Measurements from ENCODE around the gene PLCB2.
A peak's percentile ranks its signal among the peaks of the same experiment; 100 is the strongest.

Gene PLCB2

DNA sequence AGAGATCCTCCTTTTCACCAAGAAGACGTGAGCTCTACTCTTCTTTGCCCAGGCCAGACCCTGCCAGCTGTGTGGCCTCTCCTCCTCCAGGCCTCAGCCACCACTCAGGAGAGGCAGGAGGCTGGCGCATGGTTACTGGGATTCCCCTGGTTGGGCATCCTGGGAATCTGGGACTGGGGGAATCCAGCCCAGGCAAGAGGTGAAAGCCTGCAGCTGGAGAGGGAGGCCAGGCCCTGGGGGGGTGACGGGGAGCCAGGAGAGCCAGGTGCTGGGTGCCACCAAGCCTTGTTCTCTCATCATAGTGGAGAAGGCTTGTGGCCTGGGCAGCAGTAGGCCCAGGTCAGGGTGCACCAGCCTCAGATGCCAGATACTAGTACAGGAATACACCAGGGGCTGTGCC is 26.8 kb upstream of the PLCB2 start:
- TF ChIP-seq, protein P1, sequence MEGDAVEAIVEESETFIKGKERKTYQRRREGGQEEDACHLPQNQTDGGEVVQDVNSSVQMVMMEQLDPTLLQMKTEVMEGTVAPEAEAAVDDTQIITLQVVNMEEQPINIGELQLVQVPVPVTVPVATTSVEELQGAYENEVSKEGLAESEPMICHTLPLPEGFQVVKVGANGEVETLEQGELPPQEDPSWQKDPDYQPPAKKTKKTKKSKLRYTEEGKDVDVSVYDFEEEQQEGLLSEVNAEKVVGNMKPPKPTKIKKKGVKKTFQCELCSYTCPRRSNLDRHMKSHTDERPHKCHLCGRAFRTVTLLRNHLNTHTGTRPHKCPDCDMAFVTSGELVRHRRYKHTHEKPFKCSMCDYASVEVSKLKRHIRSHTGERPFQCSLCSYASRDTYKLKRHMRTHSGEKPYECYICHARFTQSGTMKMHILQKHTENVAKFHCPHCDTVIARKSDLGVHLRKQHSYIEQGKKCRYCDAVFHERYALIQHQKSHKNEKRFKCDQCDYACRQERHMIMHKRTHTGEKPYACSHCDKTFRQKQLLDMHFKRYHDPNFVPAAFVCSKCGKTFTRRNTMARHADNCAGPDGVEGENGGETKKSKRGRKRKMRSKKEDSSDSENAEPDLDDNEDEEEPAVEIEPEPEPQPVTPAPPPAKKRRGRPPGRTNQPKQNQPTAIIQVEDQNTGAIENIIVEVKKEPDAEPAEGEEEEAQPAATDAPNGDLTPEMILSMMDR (IDR thresholded peaks at IDR 0.05; ENCODE audit: insufficient read depth, low read length, missing control alignments), result no peak
- ChIA-PET CTCF (interaction anchor here (1.1 to 21.8 kb wide), 6 partner anchors 6 to 58 kb away, joined by 3 to 385 read pairs (median 60); partner anchors contain the start of genes INAFM2, KNSTRN and PLCB2), POLR2A (interaction anchor here (0.9 to 1.5 kb wide), 2 partner anchors 9 to 12 kb away, joined by 4 to 7 read pairs; partner anchors contain the start of gene INAFM2)
- no peak for DNase-seq (ENCODE audit: low read depth, low spot score)
- H3K4me3 ChIP-seq (ENCODE audit: low read depth, low read length), result no peak overlapping the region

DNA sequence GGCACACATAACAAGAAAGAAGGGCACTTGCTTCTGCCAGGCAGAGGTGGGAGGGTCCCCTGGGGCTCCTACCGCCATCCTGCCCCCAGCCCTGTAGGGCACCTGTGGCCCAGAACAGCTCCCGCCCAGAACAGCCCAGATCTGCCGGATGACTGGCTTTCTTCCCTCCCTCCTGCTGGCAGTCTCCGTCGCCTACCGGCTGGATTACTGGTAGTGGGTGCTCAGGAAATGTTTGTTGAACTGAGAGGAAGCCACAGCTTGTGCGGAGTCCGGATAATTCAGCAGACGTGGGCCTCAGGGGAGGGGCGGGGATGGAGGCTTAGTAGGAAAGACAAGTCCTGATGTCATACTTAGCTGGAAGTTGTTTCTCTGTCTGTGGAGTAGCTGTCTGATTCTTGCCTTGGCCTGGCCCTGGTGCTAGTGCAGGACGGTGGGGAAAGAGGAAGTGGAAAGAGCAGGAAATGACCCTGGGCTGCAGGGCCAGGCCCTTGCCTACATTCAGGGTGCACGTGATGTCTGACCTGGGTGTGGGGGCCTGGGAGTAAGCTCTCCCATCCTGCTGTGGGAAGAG is 26.3 kb upstream of the PLCB2 start:
- ChIA-PET POLR2A (interaction anchor here (0.7 to 1.5 kb wide), 4 partner anchors 8 to 72 kb away, joined by 4 to 7 read pairs (median 4); partner anchors contain the start of genes INAFM2 and IVD), CTCF (interaction anchor here (1.1 to 21.8 kb wide), 6 partner anchors 5 to 57 kb away, joined by 3 to 385 read pairs (median 60); partner anchors contain the start of genes INAFM2, KNSTRN and PLCB2)
- H3K4me3 ChIP-seq (ENCODE audit: low read depth, low read length), result no peak overlapping the region
- TF ChIP-seq, protein P1 (IDR thresholded peaks at IDR 0.05; ENCODE audit: insufficient read depth, low read length, missing control alignments), result peak; percentile 10
- no peak for DNase-seq (ENCODE audit: low read depth, low spot score)

DNA sequence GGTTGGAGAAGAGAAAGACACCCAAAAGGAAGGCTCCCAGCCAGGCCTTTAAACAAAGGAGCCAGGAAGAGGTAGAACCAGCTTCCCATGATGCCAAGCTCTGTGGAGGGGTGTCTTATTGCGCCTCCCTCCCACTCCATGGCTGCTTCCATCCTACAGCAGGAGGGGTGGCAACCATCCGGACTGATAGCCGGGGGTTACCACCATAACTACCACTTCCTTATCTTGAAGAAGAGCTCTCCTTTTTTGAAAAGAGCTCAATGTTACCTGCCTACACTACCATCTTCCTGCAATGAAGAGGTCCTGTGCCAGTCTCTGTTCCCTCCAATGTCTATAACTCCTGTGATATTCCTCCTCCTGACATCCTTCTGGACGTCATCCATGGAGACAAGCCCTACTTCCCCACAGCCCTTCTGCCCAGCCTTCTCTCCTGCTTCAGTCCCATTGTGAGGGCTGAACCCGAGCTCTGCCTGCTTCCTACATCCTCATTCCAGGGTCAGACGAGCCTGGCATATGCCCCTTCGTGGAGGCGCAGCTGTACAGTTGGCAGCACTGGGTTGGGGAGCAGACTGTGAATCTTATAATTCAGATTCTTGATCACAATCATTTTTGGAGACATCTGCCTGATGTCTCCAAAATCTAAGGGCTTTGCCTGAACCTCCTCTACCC is 24.5 kb upstream of the PLCB2 start:
- DNase-seq (ENCODE audit: low read depth, low spot score), result no peak
- POLR2A ChIA-PET, result interaction anchor here (0.8 to 6.8 kb wide), 2 partner anchors 8 to 37 kb away, joined by 3 to 81 read pairs; partner anchors contain the start of gene CCDC9B
- no peak overlapping the region for H3K4me3 ChIP-seq (ENCODE audit: low read depth, low read length)
- TF ChIP-seq, protein P1 (IDR thresholded peaks at IDR 0.05; ENCODE audit: insufficient read depth, low read length, missing control alignments), result no peak
- CTCF ChIA-PET, result interaction anchor here (0.9 to 21.8 kb wide), 4 partner anchors 7 to 91 kb away, joined by 3 to 385 read pairs (median 144); partner anchors contain the start of genes CCDC9B, INAFM2 and PLCB2

DNA sequence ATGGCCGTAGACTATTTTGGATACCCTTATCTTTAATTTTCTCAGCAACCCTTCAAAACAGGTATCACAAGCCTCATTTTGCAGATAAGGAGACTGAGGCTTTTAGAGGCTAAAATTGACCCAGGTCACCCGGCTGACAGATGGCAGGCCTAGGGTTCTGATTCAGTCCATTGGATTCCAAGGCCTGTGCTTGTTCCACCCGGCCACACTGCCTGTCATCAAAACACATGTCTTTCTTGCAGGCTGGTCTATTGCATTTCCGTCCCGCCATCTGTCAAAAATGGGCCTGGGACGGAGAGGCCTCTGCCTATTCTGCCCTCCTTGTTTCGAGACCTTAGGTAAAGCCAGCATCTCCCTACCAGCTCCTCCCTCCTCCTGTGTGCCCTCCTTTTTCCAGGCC is 23.9 kb upstream of the PLCB2 start:
- ChIA-PET POLR2A (interaction anchor here (6.8 kb wide), 1 partner anchor 8 kb away, joined by 81 read pairs; the partner anchor contains the start of gene CCDC9B), CTCF (interaction anchor here (0.9 to 21.8 kb wide), 5 partner anchors 8 to 92 kb away, joined by 3 to 385 read pairs (median 67); partner anchors contain the start of genes CCDC9B, INAFM2 and PLCB2)
- TF ChIP-seq, protein P1 (IDR thresholded peaks at IDR 0.05; ENCODE audit: insufficient read depth, low read length, missing control alignments), result no peak
- no peak for DNase-seq (ENCODE audit: low read depth, low spot score)
- H3K4me3 ChIP-seq (ENCODE audit: low read depth, low read length), result no peak overlapping the region

DNA sequence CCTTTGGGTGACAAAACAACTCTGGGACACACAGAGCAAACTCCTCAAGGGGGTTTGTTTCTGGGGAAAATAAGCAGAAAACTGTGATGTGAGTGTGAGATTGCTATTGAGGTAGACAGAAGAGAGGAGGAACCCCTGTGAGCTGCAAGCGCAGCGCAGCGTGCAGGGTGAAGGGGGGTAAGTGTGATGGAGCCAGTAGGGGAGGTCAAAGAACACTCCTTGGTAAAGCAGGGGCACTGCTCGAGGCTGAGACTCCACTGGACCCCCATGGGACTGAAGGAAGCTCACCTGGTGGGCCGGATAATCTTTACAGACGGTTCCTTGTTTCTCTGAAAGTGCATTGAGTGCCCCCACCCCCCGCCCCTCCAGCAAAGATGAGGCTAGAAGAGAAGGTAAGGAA is 23.3 kb upstream of the PLCB2 start:
- no peak overlapping the region for H3K4me3 ChIP-seq (ENCODE audit: low read depth, low read length)
- ChIA-PET CTCF (interaction anchor here (1.3 to 21.8 kb wide), 4 partner anchors 9 to 92 kb away, joined by 4 to 385 read pairs (median 144); partner anchors contain the start of genes CCDC9B, INAFM2 and PLCB2), POLR2A (interaction anchor here (1.6 to 6.8 kb wide), 2 partner anchors 9 to 13 kb away, joined by 4 to 81 read pairs; partner anchors contain the start of gene CCDC9B)
- TF ChIP-seq, protein P1 (IDR thresholded peaks at IDR 0.05; ENCODE audit: insufficient read depth, low read length, missing control alignments), result no peak
- no peak for DNase-seq (ENCODE audit: low read depth, low spot score)
